Measurements from ENCODE around the gene AKT1.
"Not testable (repeated sequence)": the region's sequence is repeated elsewhere in the genome, so short reads cannot be mapped to it uniquely, and the experiment has no call there.

AKT1 gene

DNA sequence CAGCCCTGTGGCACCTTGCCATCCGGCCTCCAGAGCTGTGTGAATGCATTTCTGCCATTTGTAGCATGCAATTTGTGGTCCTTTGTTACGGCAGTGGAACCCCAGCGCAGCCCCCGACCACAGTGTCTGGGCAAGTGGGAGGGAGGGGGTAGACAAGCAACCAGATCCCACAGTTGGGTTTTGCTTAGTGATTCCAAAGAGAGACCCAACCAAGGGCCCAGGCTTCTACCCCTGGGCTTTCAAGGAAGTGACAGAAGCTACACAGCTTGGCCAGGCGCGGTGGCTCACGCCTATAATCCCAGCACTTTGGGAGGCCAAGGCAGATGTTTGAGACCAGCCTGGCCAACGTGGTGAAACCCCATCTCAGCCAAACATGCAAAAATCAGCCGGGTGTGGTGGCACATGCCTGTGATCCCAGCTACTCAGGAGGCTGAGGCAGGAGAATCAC lies 23.2 kb upstream of the AKT1 start:
- no peak for DNase-seq

DNA sequence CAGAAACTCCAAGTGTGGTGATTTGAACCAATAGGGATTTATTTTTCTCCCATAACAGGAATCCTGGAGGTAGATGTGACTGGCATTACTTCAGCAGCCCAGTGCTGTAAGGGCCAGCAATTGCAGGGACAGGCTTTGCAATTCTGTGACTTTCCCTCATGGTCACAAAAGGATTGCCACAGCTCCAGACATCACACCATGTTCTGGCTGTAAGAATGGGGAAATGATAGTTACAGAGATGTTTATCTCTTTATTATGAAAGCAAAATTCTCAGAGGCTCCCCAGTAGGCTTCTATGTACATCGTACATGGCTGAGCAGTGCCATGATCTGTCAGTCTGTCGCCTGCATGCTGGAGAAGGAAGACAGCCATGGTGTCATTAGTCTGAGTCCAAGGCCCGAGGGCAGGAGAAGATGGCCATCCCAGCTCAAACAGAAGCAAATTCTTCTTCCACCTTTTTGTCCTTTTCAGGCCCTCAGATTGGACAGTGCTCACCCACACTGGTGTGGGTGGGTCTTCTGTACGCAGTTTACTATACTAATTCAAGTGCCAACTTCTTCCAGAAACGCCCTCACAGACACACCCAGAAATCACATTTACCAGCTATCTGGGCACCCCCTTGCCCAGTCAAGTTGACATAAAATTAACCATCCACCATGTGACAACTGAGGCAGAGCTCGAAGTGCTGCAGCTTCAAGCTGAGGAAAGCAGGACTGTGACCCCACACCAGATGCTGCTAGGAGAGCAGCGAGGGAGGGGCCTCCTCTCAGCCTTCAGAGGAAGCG lies 22.6 kb upstream of the AKT1 start:
- DNase-seq: no peak

DNA sequence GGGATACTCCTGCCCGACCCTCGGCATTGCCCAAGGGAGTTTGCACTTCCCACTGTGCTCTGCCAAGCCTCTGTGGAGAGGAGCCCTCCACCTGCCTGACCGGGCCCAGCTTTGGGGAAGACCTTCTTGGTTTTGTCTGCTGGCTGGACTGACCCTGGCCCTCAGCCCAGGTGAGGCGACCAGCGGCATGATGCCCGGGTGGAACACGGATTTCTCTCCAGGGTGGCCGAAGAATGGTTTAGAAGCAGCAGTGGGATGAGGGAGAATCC lies 21.0 kb upstream of the AKT1 start:
- DNase-seq: no peak

DNA sequence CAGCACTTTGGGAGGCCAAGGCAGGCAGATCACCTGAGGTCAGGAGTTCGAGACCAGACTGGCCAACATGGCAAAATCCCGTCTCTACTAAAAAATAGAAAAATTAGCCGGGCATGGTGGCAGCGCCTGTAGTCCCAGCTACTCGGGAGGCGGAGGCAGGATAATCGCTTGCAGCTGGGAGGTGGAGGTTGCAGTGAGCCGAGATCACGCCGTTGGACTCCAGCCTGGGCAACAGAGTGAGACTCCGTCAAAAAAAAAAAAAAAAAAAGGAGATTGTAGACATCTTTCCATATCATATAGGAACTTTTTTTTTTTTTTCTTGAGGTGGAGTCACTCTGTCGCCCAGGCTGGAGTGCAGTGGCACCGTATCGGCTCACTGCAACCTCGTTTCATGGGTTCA lies 19.2 kb upstream of the AKT1 start:
- DNase-seq: not testable (repeated sequence)

DNA sequence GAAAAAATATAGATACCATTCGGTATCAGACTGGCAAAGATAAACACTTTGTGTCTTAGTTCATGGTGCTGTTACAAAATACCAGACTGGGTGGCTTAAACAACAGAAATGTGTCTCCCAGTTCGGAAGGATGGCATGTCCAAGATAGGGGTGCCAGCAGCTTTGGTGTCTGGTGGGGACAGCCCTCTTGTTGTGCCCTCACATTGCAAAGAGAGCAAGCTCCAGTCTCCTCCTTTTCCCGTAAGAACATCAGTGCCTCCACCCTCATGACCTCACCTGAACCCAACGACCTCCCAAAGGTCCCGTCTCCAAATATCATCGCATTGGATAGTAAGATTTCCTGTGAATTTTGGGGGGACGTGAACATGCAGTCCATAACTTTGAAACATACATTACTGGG lies 17.7 kb upstream of the AKT1 start:
- no peak for DNase-seq

DNA sequence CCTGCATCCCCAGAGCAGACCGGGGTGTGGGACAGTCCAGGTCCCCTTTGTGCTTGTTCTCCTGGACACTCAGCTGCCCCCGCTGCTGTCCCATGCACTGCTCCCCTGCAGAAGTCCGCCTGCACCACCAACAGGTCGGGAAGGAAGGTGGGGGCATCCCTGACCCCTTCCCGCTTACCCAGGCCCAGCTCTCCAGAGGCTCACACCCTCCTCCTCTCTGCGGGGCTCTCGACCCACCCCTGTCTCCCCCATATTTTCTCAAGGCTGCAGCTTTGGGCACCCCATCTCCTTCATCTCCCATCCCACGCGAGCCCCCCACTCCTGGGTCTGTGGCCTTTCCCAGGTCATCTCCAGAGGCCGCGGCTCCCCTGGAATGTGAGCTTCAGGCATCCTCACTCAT lies 14.8 kb upstream of the AKT1 start:
- DNase-seq: no peak

DNA sequence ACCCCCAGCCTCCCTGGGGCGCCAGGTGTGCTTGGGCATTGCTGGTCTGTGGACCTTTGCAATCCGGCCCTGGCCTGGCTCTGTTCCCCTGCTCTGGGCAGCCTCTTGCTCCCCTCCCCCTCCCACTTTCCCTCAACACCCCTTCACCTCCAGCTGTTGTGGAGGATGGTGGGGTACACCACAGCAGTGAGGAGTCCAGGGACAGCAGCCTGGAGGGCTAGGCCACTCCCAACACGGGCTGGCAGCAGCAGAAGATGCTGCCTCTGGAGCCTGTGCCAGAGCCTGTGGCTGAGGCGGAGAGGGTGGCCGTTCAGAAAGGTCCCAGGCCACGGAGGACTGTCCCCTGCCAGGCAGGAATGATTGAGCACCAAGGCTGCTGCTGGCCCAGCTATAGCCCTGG lies 12.9 kb upstream of the AKT1 start:
- DNase-seq: no peak

DNA sequence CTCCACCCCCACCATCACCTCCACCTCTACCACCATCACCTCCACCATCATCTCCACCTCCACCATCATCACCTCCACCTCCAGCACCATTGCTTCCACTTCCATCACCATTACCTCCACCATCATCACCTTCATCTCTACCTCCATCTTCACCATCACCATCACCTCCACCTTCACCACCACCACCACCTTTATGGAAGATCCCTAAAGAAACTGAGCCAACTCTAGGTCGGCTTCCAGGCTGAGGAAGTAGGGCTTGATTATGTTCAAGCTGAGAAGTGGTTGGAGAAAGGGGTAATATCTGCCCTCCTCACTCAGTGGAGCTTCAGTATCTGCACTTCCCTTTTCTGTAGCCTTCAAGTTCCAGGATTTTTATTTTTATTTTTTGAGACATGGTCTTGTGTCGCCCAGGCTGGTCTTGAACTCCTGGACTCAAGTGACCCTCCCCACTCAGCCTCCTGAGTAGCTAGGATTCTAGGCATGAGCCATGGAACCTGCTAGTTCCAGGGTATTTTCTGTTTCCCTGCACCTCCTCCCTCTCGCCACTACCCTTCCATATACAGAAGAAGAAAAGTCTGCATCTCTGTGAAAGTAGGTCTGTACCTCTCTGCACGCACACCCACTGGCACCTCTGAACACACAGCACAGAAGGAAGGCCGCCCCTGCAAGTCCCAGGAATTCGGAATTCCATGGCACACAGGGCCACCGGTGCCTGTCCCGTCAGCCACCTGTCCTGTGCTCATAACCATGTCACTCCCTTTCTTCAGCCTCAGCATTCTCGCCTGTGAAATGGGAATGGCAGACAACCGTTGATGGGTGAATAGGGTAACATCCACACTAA lies 11.3 kb upstream of the AKT1 start:
- no peak for DNase-seq

DNA sequence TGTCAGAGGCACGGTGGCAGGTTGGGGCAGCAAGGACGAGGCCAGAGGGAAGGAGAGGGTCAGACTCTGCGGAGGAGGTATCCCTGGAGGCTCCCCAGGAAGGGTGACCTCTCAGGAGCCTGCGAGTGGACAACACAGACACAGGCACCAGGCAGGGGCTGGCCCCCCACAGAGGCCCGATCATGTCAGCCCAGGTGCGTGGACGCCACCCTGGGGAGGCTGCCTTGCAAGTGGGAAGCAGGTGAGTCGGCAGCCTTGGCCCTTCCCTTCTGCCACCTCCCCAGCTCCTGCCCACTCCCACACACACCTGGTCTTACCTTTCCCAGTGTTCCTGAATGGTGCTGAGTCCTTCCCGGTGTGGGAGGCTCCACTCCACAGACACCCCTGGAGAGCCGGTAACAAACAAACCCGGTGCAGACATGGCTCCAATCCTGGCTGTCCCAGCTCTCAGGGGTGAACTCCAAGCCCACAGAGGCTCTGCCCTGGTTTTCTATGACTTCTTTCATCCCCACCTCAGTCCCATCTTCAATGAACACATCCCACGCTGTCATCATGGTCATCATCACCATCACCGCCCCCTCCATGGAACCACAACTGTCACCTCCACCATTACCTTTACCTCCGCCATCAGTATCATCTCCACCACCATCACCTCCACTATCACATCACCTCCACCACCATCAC lies 10.5 kb upstream of the AKT1 start:
- DNase-seq: peak; percentile 17

DNA sequence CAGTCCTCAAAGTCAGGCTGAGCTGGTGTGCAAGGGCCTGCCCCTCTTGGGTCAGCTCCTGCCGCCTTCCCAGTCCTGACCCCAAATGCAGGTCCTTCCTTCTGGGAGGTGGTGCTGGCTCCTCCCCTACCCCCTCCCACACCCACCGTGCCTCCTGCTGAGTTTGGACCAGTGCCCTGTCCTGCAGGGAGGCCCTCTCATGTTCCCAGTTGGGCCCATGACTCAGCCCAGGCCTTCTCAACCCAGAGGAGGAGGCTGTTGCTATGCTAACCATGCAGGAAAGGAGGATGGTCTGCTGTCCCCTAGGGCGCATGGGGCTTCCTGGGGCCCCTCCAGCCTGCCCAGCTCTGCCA lies 9.8 kb upstream of the AKT1 start:
- peak; percentile 94 for DNase-seq

DNA sequence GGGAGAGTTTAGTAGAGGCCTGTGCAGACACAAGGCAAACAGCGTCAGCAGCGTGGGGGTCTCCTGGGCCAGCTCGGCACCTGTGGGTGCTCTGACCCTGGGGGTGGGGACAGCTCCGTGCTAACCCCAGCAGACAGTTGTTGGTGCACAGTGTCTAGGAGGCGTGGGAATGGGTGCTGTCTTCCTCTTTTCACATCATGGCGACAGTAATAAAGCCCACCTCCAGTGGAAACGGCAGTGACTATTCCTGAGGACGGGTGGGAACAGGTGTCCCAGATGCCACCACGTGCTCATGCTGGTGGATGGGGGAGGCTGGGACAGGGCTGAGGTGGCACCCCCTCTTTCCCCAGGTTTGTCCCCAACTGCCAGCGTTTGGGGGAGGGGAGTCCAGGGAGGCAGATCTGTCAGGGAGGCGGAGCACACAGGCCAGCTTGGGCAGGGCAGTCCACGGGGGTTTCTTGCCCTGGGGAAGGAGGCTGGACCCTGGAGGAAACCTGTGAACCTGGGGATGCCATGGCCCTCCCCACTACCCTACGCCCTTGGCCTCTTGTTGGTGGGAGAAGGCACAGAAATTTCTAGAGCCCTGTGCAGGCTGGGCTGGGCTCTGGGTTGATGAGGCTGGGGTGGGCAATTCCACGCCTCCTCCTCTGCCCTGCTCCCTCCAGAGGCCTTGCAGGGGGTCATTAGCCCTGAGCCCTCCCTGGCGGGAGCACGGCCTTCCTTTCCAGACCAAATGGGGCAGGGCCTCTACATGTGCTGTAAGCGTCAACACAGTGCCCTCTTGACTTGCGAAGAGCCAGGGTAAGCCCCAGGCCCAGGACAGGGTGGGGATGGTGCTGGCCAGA lies 9.2 kb upstream of the AKT1 start:
- no peak for DNase-seq

DNA sequence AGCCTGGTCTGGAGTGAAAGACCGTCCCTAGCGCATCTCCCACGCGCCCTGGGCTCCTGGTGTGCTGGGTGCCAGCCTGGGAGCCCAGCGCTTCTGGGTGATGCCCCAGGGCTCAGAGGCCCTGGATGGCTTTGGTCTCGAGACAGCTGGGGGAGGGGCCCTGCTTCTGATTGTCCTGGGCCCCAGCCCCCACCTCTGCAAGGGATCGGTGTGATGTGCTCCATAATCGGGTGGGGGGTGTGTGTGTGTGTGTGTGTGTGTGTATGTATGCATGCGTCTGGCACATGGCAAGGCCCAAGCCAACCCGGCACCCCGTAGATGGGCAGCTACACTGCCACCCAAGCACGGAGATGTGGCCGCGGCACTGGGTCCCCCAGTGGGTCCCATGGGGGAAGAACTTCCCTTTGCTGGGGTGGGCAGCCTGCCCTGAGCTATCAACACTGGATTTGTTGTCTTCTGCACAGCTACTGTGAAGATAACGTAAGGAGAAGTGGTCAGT lies 8.4 kb upstream of the AKT1 start:
- DNase-seq: peak; percentile 39

DNA sequence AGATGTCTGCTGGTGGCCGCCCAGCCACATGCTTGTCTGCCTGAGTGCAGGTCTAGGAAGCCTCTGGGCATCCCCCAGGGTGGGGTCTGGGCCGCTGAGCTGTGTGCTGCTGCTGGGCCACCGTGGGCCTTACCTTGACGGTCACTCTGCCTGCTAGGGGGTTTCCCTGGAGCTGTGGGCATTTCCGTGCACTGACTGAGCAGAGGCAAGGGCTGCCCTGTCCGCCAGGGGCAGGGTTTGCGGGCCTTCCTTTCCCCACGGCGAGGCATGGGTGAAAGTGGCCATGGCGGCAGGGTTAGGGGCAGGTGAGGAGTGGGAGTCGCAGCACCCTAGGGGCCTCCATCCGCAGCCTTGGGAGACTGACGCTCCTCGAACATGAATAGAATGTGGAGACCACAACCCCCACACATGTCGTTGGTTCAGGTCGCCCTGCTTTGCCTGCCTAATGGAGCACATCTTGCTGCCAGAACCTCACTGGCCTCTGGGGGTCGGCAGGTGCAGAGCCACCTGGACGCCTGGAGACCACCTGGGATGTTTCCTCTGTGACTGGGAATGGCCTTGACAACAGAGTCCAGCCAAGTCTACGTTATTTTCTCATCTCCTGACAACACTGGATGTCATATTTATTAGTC lies 7.8 kb upstream of the AKT1 start:
- no peak for DNase-seq

DNA sequence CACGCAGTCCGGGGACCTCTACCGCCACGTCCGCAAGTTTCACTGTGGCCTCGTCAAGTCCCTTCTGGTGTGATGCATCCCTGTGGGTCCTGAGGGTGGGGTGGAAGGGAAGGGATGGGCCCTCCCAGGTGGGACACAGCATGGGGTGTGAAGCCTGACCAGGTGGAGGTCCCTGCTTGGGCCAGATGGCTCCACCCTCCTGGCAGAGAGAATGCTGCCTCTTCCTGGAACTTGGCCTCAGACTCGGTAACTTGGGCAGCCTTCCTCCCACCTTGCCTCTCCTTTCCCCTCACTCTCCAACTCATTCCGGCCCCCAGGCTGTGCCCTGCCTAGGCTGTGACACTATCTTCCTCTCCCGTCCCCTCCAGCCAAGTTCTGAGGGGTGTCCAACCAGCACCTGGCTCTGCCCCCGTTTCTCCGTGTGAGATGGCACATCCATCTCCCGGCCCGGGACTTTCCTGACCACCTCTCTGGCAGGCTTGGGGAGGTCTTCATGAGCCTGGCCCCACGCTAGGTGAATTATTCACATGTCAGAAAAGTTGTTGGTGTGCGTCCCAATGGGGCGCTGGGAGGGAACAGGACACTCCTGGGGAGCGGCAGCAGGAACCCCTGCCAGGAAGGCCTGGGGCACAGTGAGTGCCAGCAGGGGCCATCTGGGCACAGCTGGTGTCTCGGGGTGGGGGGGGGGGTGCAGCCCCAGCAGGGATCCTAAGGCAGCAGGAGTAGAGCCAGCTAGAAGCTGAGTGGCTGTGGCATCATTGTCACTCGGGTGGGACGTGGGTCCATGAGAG lies 7.0 kb upstream of the AKT1 start:
- no peak for DNase-seq

DNA sequence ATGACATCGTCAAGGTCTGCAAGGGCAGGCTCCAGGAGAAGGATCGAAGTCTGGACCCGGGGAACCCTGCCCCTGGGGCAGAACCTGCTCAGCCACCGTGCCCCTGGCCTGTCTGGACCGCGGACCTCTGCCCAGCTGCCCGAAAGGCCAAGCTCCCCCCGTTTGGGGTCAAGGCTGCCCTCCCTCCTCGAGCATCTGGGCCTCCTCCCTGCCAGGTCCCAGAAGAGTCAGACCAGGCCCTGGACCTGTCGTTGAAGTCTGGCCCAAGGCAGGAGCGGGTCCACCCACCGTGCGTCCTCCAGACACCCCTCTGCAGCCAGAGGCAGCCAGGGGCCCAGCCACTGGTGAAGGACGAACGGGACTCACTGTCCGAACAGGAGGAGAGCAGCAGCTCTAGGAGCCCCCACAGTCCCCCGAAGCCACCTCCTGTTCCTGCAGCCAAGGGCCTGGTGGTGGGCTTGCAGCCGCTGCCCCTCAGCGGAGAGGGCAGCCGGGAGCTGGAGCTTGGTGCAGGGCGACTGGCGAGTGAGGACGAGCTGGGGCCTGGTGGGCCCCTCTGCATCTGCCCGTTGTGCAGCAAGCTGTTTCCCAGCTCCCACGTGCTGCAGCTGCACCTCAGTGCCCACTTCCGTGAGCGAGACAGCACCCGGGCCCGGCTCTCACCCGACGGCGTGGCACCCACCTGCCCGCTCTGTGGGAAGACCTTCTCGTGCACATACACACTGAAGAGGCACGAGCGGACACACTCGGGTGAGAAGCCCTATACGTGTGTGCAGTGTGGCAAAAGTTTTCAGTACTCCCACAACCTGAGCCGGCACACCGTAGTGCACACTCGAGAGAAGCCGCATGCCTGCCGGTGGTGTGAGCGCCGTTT lies 6.2 kb upstream of the AKT1 start:
- no peak for DNase-seq

DNA sequence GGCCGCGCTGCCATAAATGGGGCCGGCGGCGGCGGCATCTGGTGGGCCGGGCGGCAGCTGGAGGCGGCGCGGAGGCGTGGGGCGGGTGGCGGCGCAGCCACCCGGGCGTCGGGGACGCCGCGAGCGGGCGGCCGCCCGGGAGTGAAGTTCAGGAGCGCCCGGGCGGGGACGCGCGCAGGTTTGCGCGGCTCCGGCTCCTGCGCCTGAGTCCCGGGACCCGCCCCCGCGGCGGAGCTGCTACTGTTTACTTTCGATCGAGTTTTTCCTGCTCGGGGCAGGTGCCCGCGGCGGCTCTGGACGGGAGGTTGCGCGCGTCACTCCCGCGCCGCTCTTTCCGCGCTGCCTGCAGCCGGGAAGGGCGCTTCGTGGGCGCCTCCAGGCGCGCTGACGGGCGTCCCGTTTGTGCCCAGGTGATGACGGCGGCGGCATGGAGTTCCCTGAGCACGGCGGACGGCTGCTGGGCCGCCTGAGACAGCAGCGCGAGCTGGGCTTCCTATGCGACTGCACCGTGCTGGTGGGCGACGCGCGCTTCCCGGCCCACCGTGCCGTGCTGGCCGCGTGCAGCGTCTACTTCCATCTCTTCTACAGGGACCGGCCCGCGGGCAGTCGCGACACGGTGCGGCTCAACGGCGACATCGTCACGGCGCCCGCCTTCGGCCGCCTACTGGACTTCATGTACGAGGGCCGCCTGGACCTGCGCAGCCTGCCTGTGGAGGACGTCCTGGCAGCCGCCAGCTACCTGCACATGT lies 5.4 kb upstream of the AKT1 start, which contains the start of gene ZBTB42:
Gene ZBTB42 (plus strand): TSS at position 331 of the 749 bp plus-strand sequence. CDS start 97 bp downstream, at position 428.
- no peak for DNase-seq

DNA sequence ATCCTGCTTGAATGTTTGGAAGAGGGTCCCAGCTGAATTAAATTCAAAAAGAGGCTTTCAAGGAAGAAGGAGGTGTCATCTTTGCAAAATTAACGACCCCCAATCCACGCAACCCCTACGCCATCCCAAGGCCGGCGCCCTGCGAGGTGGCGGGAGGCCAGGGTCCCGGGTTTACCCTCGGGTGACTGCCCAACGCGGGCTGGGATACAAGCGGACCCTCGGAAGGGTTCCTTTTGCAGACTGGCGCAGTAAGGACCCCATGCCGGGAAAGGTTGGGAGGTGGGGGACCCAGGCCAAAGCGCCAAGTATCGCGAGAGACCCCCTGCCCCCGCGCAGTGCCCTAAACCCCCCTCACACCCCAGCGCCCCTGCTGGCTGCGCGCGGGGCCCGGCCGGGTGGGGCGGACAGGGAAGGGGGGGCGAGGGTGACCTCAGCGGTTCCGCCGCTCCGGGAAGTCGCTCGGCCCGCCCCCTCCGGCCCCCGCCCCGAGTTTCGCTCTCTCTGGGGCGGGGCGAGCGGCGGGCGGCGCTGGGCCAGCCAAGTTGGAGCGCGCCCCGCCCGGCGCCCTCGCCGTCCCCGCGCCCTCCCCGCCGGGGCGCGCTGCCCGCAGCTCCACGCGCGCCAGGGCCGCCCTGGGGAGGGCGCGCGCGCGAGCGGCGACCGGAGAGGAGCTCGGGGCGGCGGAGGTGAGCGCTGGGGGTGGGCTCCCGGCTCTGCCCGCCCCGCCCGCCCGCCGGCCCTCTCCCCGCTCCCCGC lies 4.6 kb upstream of the AKT1 start:
- DNase-seq: peak; percentile 85

DNA sequence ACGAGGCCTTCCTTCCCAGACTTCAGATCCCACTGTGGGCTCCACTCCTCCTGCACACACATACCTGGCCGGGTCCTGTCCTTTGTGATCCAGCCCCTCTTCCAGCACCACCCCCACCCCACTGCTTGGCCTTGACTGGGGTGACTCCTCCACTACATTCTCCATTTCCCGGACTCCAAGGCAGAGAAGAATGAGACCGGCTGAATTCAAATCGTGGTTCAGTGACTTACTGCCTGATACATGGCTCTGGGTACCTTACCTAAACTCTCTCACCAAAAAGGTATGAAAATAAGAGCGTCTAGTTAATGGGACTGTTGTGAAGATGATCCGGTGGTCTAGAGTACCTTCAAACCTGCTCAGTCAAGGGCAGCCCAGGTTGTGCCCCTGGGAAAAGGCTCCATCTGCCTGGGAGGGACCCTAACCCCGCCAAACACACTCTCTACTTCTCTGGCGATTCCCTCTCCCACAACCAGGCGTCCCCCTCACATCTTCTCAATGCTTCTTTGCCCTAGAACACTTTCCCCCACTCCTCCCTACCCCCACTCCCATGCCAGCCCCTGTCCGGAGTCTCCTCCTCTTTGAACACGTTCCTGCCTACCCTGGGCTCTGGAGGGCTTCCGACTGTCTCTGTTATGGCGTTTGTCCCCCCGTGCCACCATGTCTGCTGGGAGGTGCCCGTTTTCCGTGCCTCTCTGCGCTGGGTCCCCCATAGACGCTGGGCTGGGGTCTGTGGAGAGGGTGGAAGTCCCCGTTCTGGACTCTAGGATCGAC lies 3.9 kb upstream of the AKT1 start:
- DNase-seq: peak; percentile 55
